IMR-90 (cell line): ENCODE measurements around the gene RPS15A. TPM values are rescaled to one million over a fixed set of nuclear protein-coding genes. Genes with fewer than 3 reads are reported as not detected.

Source experiments
- ATAC-seq: fragments of 200-7000 bp; cut with Tn5 transposase; 2 replicates; pipeline ENCODE4 v1.9.1; 2020; ENCODE audit warnings: low read depth, mild to moderate bottlenecking, moderate library complexity
- BruUV-seq: library from RNA; stranded (reverse); fragments of 400-500 nt; replicated peaks from 2 replicates; lab custom pipeline; 2021; lab: Mats Ljungman, UMichigan
- CTCF ChIA-PET: fragments of 300-600 bp; formaldehyde crosslinking; extraction: SDS; loops from one replicate; lab custom pipeline; 2021; ENCODE audit warnings: antibody characterized with exemption; lab: Yijun Ruan, JAX
- POLR2A ChIA-PET: fragments of 300-600 bp; sonication (Branson Sonifier 250); formaldehyde crosslinking; loops from one replicate; lab custom pipeline; 2022; ENCODE audit warnings: antibody characterized with exemption; ENCODE audit not compliant: unreplicated experiment; lab: Charles Lee
- DNase-seq: peaks from one replicate; pipeline ENCODE4 v3.0.0; 2013
- H2AFZ ChIP-seq: replicated peaks from 2 replicates; pipeline ENCODE3; 2013; ENCODE audit warnings: low read length, mild to moderate bottlenecking; ENCODE audit not compliant: poor library complexity
- H2AK5ac ChIP-seq: 2 replicates; pipeline ENCODE4 v1.6.1; 2013; ENCODE audit warnings: low read depth, low read length, inconsistent platforms
- H2AK9ac ChIP-seq: replicated peaks from 2 replicates; pipeline ENCODE3; 2013; ENCODE audit warnings: mild to moderate bottlenecking, low read depth, low read length, moderate library complexity; ENCODE audit not compliant: poor library complexity
- H2BK120ac ChIP-seq: 2 replicates; pipeline ENCODE4 v1.6.1; 2013; ENCODE audit warnings: low read depth, low read length, inconsistent platforms
- H2BK15ac ChIP-seq: 3 replicates; pipeline ENCODE4 v1.6.1; 2013; ENCODE audit warnings: low read depth, low read length, inconsistent platforms
- H2BK20ac ChIP-seq: 2 replicates; pipeline ENCODE4 v1.6.1; 2013; ENCODE audit warnings: low read depth, mild to moderate bottlenecking, inconsistent platforms, low read length, moderate library complexity
- H2BK5ac ChIP-seq: 2 replicates; pipeline ENCODE4 v1.6.1; 2013; ENCODE audit warnings: mild to moderate bottlenecking, low read depth, low read length, inconsistent platforms; ENCODE audit not compliant: poor library complexity, severe bottlenecking
- H3K14ac ChIP-seq: replicated peaks from 2 replicates; pipeline ENCODE4 v1.6.1; 2013; ENCODE audit warnings: low read depth, low read length, inconsistent platforms
- H3K18ac ChIP-seq: 2 replicates; pipeline ENCODE4 v1.6.1; 2013; ENCODE audit warnings: low read depth, low read length, control low read depth
- H3K23ac ChIP-seq: 2 replicates; pipeline ENCODE4 v1.6.1; 2013; ENCODE audit warnings: low read depth, low read length, inconsistent platforms
- H3K27ac ChIP-seq: 2 replicates; pipeline ENCODE4 v1.5.1; 2013; ENCODE audit warnings: mild to moderate bottlenecking, control low read depth, low read length; ENCODE audit not compliant: insufficient read depth
- H3K27me3 ChIP-seq: 2 replicates; pipeline ENCODE4 v1.6.1; 2013; ENCODE audit warnings: low read length; ENCODE audit not compliant: control insufficient read depth, insufficient read depth
- H3K36me3 ChIP-seq: 2 replicates; pipeline ENCODE4 v1.6.1; 2013; ENCODE audit warnings: low read length, mixed read lengths; ENCODE audit not compliant: control insufficient read depth, insufficient read depth
- H3K4ac ChIP-seq: 2 replicates; pipeline ENCODE4 v1.6.1; 2013; ENCODE audit warnings: low read depth, low read length, inconsistent platforms
- H3K4me1 ChIP-seq: 2 replicates; pipeline ENCODE4 v1.6.1; 2013; ENCODE audit warnings: low read length, mixed read lengths; ENCODE audit not compliant: control insufficient read depth, insufficient read depth
- H3K4me2 ChIP-seq: 2 replicates; pipeline ENCODE4 v1.6.1; 2013; ENCODE audit warnings: low read depth, mild to moderate bottlenecking, control low read depth, low read length, moderate library complexity
- H3K4me3 ChIP-seq: 2 replicates; pipeline ENCODE4 v1.5.1; 2013; ENCODE audit warnings: low read depth, mild to moderate bottlenecking, control low read depth, low read length, moderate library complexity; ENCODE audit not compliant: insufficient read depth
- H3K56ac ChIP-seq: 2 replicates; pipeline ENCODE4 v1.6.1; 2013; ENCODE audit warnings: low read length, inconsistent platforms; ENCODE audit not compliant: insufficient read depth; ENCODE audit errors: extremely low read depth
- H3K79me1 ChIP-seq, 2 experiments: 2 replicates each; pipeline ENCODE4 v1.6.1; 2013; ENCODE audit warnings: low read length in 2 of 2, inconsistent platforms in 1 of 2, low read depth in 1 of 2
- H3K9ac ChIP-seq: 2 replicates; pipeline ENCODE4 v1.6.1; 2013; ENCODE audit warnings: low read depth, low read length, control low read depth
- H3K9me1 ChIP-seq: 2 replicates; pipeline ENCODE4 v1.6.1; 2013; ENCODE audit warnings: low read length, inconsistent platforms; ENCODE audit not compliant: insufficient read depth
- H3K9me3 ChIP-seq: 2 replicates; pipeline ENCODE4 v1.6.1; 2013; ENCODE audit warnings: low read length; ENCODE audit not compliant: control insufficient read depth, insufficient read depth
- H4K20me1 ChIP-seq: 2 replicates; pipeline ENCODE4 v1.6.1; 2013; ENCODE audit warnings: low read length, inconsistent platforms; ENCODE audit not compliant: insufficient read depth
- H4K5ac ChIP-seq: 2 replicates; pipeline ENCODE4 v1.6.1; 2013; ENCODE audit warnings: mild to moderate bottlenecking, low read depth, low read length, control low read depth
- H4K8ac ChIP-seq, 2 experiments: 2 replicates each; pipeline ENCODE4 v1.6.1; 2013; ENCODE audit warnings: low read depth in 2 of 2, low read length in 2 of 2, control low read depth in 1 of 2, inconsistent platforms in 1 of 2
- H4K91ac ChIP-seq: 2 replicates; pipeline ENCODE4 v1.6.1; 2013; ENCODE audit warnings: low read depth, low read length, inconsistent platforms; ENCODE audit not compliant: insufficient read depth
- BHLHE40 ChIP-seq: fragments of 150-350 bp; IDR thresholded peaks from 2 replicates; pipeline ENCODE4 v1.6.1; 2016; ENCODE audit warnings: mild to moderate bottlenecking, low read depth, low read length
- NFE2L2 ChIP-seq: fragments of 150-350 bp; IDR thresholded peaks from 2 replicates; pipeline ENCODE4 v1.6.1; 2016; ENCODE audit warnings: low read depth, mild to moderate bottlenecking, low read length
- WGBS, 2 experiments: methylation state at CpG; one replicate each; pipeline versions ENCODE4 v1.1.5 to v1.1.7; 2013; ENCODE audit warnings: missing lambda C conversion rate in 2 of 2; ENCODE audit not compliant: insufficient read length in 1 of 2; ENCODE audit errors: extremely low coverage in 2 of 2; 5-methylcytosine and 5-hydroxymethylcytosine counted together
- dilution Hi-C: fragments of 300-500 bp; cut with HindIII; formaldehyde crosslinking; loops from one replicate; pipeline ENCODE4 v1.14.3; 2018; ENCODE audit warnings: low sequenced_read_pairs; ENCODE audit not compliant: unreplicated experiment
- in situ Hi-C: fragments of 300-500 bp; cut with MboI; formaldehyde crosslinking; loops from 3 replicates; pipeline ENCODE4 v1.14.3; 2019; ENCODE audit warnings: low sequenced_read_pairs, inconsistent platforms, mixed read lengths
- intact Hi-C: fragments of 100-400 bp; cut with micrococcal nuclease; formaldehyde crosslinking; loops from 2 replicates; pipeline ENCODE4 v1.10.0; 2022
- polyA plus RNA-seq, 3 experiments: library from polyadenylated mRNA; depleted of rRNA; stranded (reverse); fragments of >200 nt; gene quantifications; 2 replicates each; pipeline ENCODE4 v1.2.3, GENCODE V29; 2012; ENCODE audit warnings: low replicate concordance in 1 of 3
- total RNA-seq: library from RNA; depleted of rRNA; stranded (reverse); fragments of >200 nt; gene quantifications from 2 replicates; pipeline ENCODE4 v1.2.3, GENCODE V29; 2012
- TF ChIP-seq, protein P1 (sequence below): fragments of 150-350 bp; IDR thresholded peaks from 2 replicates; pipeline ENCODE4 v1.6.1; 2017; ENCODE audit warnings: mild to moderate bottlenecking, antibody characterized with exemption, low read length, low read depth

The RPS15A gene
- total and polyA plus RNA-seq, 2 of the 4 experiments (the other 2 are of a cell fraction) = 4,588 to 4,619 TPM

DNA sequence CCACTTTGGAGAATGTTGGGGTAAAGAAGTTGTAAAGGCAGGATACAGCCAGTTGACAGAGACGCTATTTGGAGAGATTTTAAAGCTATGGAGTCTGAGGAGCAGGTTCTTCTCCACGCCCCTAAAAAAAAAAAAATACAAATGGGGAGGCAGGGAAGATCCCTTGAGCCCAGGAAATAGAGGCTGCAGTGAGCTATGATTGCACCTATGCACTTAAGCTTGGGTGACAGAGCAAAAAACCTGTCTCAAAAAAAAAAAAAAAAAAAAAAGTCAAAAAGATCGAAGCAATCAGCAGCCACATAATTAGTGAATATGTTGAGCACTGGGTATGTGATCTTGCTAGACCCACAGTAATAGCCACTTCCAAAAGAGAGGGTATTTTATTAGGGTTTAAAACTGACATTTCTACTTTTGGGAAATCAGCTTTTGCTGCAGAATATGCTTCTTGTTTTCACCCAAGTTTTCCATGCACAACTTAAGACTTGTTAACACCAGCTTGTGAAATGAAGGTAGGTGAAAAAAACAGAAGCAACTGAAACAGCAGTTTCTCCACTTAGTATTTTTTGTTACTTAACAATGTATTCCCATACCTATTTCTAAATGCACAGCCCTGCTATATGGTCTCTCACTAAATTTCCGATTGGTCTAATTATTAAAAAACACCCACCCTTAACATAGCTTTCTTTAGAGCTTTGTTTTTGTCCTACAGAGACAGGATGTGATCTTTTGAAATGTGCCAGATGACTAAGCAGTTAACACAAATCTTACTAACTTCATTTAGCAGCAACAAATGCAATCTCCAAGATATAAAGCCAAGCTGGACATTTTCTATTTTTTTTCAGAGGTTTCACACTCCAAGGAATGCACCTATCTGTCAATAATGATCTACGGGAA is 13.7 kb upstream of the RPS15A start:
- ATAC-seq (no peak), DNase-seq (peak; percentile 42)
- no CpG with 5 or more reads among the region's 5 CpGs for WGBS, 2 experiments

More for the DNA sequence above, 13.7 kb upstream of the RPS15A start:
- Histone ChIP-seq H3K9me1 (no peaks in the 10 kb centered on the region), H4K20me1 (peaks cover 18% of the 10 kb centered on the region; the same call in 1 of the 2 replicates), H3K9ac (no peak overlapping the region), H3K9me3 (no peaks in the 10 kb centered on the region), H4K8ac (no peak overlapping the region), H3K4me2 (peak overlapping the region; percentile 11), H3K36me3 (peaks cover 4% of the 10 kb centered on the region), H2BK15ac (no peak overlapping the region), H2AK9ac (no peak overlapping the region), H2BK5ac (peak overlapping the region; percentile 71), H4K5ac (no peak overlapping the region; the same call in 1 of the 2 replicates), H2BK120ac (no peak overlapping the region), H3K56ac (no peak overlapping the region), H3K4me1 (peaks cover 2% of the 10 kb centered on the region), H3K4ac (no peak overlapping the region), H2BK20ac (no peak overlapping the region), H3K79me1 (peaks cover 3 to 11% of the 10 kb centered on the region in 2 experiments; a peak in 1 of 4 replicates), H3K18ac (peak overlapping the region; percentile 38), H3K27ac (peak overlapping the region; percentile 28; the same call in 1 of the 2 replicates), H4K91ac (no peak overlapping the region), H3K23ac (no peak overlapping the region), H2AK5ac (no peak overlapping the region), H3K4me3 (no peak overlapping the region), H3K14ac (no peak overlapping the region), H2AFZ (no peak overlapping the region), H3K27me3 (no peaks in the 10 kb centered on the region)
- TF ChIP-seq, protein P1, sequence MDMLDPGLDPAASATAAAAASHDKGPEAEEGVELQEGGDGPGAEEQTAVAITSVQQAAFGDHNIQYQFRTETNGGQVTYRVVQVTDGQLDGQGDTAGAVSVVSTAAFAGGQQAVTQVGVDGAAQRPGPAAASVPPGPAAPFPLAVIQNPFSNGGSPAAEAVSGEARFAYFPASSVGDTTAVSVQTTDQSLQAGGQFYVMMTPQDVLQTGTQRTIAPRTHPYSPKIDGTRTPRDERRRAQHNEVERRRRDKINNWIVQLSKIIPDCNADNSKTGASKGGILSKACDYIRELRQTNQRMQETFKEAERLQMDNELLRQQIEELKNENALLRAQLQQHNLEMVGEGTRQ = no peak
- TF ChIP-seq BHLHE40 (no peak), NFE2L2 (peak; percentile 70)
- in situ Hi-C loops (no loop called here), dilution Hi-C loops (no loop called here), intact Hi-C loops (loop anchor here (10.0 kb wide), 1 partner anchor 261 kb away; the partner anchor contains the start of gene COQ7)
- ChIA-PET CTCF (interaction anchor here (0.6 kb wide), 1 partner anchor 35 kb away, joined by 3 read pairs; no protein-coding TSS in a partner anchor), POLR2A (no interaction called here)
- no TSS peak for BruUV-seq
